ENCODE data around the gene IDH1. TPM values are rescaled to one million over a fixed set of nuclear protein-coding genes. Genes with fewer than 3 reads are reported as not detected.

IDH1 gene
- total and polyA plus RNA-seq, 2 of the 13 experiments (the other 11 are each of a cell fraction or from before 2014, with no cell fraction given): 312 to 1,077 TPM

DNA sequence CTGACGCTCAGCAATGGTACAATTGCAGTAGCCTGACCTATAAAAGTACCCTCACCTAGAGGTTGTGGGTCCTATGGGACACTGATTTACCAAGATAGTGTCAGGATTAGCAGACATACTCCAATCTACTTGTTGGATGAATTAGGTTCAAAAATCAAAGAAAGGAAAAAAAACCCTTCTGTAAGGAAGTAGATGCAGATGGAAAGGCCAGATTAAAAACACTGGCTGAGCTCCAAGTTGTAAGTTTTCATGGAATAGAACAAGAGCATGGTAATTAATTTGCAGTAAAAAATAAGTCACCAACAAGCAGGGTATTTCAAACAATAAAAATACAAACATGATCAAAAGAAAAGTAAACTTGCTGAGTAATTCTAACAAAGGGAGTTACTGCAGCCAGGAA is 26.4 kb downstream of the IDH1 start:
- FAIRE-seq (no peak), ATAC-seq (no peak), DNase-seq (ENCODE audit: low spot score) (no peak)
- no peak overlapping the region for H3K4me3 ChIP-seq (replicated peaks in 1 of 3; ENCODE audit: insufficient read depth in 1 of 3, low read depth in 2 of 3, low read length in 3 of 3)
- no peaks in the 10 kb centered on the region for H3K9me3 ChIP-seq (ENCODE audit: low read length)
- H3K4me1 ChIP-seq (ENCODE audit: insufficient read depth, low read length): no peaks in the 10 kb centered on the region
- no peaks in the 10 kb centered on the region for H3K36me3 ChIP-seq (replicated peaks in 1 of 2; ENCODE audit: control insufficient read depth in 1 of 2, insufficient read depth in 2 of 2, low read length in 2 of 2)
- POLR2A ChIA-PET: no interaction called here
- no peak overlapping the region for H3K4me2 ChIP-seq (ENCODE audit: low read depth, low read length)
- no peaks in the 10 kb centered on the region for H3K27me3 ChIP-seq (ENCODE audit: control insufficient read depth in 1 of 2, insufficient read depth in 2 of 2, low read length in 2 of 2)
- intact Hi-C loops (cut with micrococcal nuclease; ENCODE audit: unreplicated experiment): no loop called here
- no peak overlapping the region for H3K27ac ChIP-seq (ENCODE audit: extremely low read length, insufficient read depth, low read length)
- WGBS (ENCODE audit: low lambda C conversion rate): 50% methylated on average over 1 of the region's 1 CpG
- H2AFZ ChIP-seq (ENCODE audit: low read length): no peak overlapping the region
- CTCF ChIA-PET (ENCODE audit: low intra/inter-chr PET ratio, low total read pairs): no interaction called here
- TF ChIP-seq MTA1 (CRISPR knock-in tag; IDR thresholded peaks at IDR 0.05; ENCODE audit: borderline replicate concordance): no peak
- no peak for TF ChIP-seq CENPT (CRISPR knock-in tag; IDR thresholded peaks at IDR 0.05; ENCODE audit: low read depth)
- TF ChIP-seq ZBTB1 (CRISPR knock-in tag; IDR thresholded peaks at IDR 0.05; ENCODE audit: borderline replicate concordance): no peak
- TF ChIP-seq, protein P1, sequence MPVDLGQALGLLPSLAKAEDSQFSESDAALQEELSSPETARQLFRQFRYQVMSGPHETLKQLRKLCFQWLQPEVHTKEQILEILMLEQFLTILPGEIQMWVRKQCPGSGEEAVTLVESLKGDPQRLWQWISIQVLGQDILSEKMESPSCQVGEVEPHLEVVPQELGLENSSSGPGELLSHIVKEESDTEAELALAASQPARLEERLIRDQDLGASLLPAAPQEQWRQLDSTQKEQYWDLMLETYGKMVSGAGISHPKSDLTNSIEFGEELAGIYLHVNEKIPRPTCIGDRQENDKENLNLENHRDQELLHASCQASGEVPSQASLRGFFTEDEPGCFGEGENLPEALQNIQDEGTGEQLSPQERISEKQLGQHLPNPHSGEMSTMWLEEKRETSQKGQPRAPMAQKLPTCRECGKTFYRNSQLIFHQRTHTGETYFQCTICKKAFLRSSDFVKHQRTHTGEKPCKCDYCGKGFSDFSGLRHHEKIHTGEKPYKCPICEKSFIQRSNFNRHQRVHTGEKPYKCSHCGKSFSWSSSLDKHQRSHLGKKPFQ (CRISPR knock-in tag; IDR thresholded peaks at IDR 0.05; ENCODE audit: insufficient replicate concordance): no peak
- no peak for TF ChIP-seq MLLT10 (CRISPR knock-in tag; IDR thresholded peaks at IDR 0.05)
- TF ChIP-seq, protein P2, sequence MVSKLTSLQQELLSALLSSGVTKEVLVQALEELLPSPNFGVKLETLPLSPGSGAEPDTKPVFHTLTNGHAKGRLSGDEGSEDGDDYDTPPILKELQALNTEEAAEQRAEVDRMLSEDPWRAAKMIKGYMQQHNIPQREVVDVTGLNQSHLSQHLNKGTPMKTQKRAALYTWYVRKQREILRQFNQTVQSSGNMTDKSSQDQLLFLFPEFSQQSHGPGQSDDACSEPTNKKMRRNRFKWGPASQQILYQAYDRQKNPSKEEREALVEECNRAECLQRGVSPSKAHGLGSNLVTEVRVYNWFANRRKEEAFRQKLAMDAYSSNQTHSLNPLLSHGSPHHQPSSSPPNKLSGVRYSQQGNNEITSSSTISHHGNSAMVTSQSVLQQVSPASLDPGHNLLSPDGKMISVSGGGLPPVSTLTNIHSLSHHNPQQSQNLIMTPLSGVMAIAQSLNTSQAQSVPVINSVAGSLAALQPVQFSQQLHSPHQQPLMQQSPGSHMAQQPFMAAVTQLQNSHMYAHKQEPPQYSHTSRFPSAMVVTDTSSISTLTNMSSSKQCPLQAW (CRISPR knock-in tag; IDR thresholded peaks at IDR 0.05): no peak
- TF ChIP-seq ZNF274 (CRISPR knock-in tag; IDR thresholded peaks at IDR 0.05): no peak
- TF ChIP-seq CBX1 (IDR thresholded peaks at IDR 0.05; ENCODE audit: low read depth): no peak
- no peak for TF ChIP-seq TEAD2 (CRISPR knock-in tag; IDR thresholded peaks at IDR 0.05)
- TF ChIP-seq ZNF260 (CRISPR knock-in tag; IDR thresholded peaks at IDR 0.05; ENCODE audit: borderline replicate concordance, low read depth): no peak
- no peak for TF ChIP-seq ZNF619 (CRISPR knock-in tag; IDR thresholded peaks at IDR 0.05)
- no peak for TF ChIP-seq SP140L (CRISPR knock-in tag; IDR thresholded peaks at IDR 0.05; ENCODE audit: borderline replicate concordance)
- in situ Hi-C loops (cut with HindIII; ENCODE audit: extremely low pct_ligation_motif_present, low pct_unique_long_range_greater_than_20kb): no loop called here
- no peak overlapping the region for H3K9ac ChIP-seq (ENCODE audit: insufficient read depth, low read depth, low read length)
- BruUV-seq (replicated peaks): no TSS peak
- no peaks in the 10 kb centered on the region for H4K20me1 ChIP-seq (ENCODE audit: insufficient read depth, low read length)
- no peaks in the 10 kb centered on the region for H3K79me2 ChIP-seq (ENCODE audit: insufficient read depth, low read length)
